H1 (cell line): ENCODE results near the gene C19orf38. TPM values are rescaled to one million over a fixed set of nuclear protein-coding genes. Genes with fewer than 3 reads are reported as not detected.

Experiments
- CTCF ChIA-PET: fragments of 300-600 bp; sonication (Branson Sonifier 250); formaldehyde crosslinking; loops from one replicate; lab custom pipeline; 2021; ENCODE audit not compliant: partially characterized antibody; lab: Charles Lee
- POLR2A ChIA-PET: fragments of 300-600 bp; sonication (Branson Sonifier 250); formaldehyde crosslinking; loops from one replicate; lab custom pipeline; 2021; ENCODE audit warnings: inconsistent platforms; ENCODE audit not compliant: partially characterized antibody; lab: Charles Lee
- DNase-seq, 2 experiments: peaks; one replicate each; pipeline versions ENCODE4 v3.0.0 to v3.0.0-alpha.2; 2010 to 2022; ENCODE audit warnings: low spot score in 2 of 2, low read depth in 1 of 2, mixed read lengths in 1 of 2
- FAIRE-seq: peaks from 2 replicates; lab custom pipeline; 2011; peaks lifted over from hg19 to GRCh38; lab: Jason Lieb, UNC
- H2AFZ ChIP-seq: 2 replicates; pipeline ENCODE4 v1.8.1; 2012; ENCODE audit warnings: low read length, inconsistent platforms
- H2AK5ac ChIP-seq: 2 replicates; pipeline ENCODE4 v1.6.1; 2013; ENCODE audit warnings: low read depth, low read length
- H2BK120ac ChIP-seq: replicated peaks from 2 replicates; pipeline ENCODE3; 2013; ENCODE audit warnings: low read depth, low read length, inconsistent platforms
- H2BK12ac ChIP-seq: 2 replicates; pipeline ENCODE4 v1.6.1; 2013; ENCODE audit warnings: low read depth, low read length
- H2BK15ac ChIP-seq: 2 replicates; pipeline ENCODE4 v1.6.1; 2013; ENCODE audit warnings: low read length
- H2BK20ac ChIP-seq: 2 replicates; pipeline ENCODE4 v1.6.1; 2013; ENCODE audit warnings: low read length
- H2BK5ac ChIP-seq: 2 replicates; pipeline ENCODE4 v1.6.1; 2013; ENCODE audit warnings: low read depth, low read length
- H3K14ac ChIP-seq: 2 replicates; pipeline ENCODE4 v1.6.1; 2013; ENCODE audit warnings: inconsistent platforms; ENCODE audit not compliant: insufficient read length
- H3K18ac ChIP-seq: 2 replicates; pipeline ENCODE4 v1.6.1; 2013; ENCODE audit warnings: low read length; ENCODE audit errors: extremely low read depth
- H3K23ac ChIP-seq: 2 replicates; pipeline ENCODE4 v1.6.1; 2013; ENCODE audit warnings: inconsistent platforms; ENCODE audit not compliant: insufficient read length
- H3K23me2 ChIP-seq: 2 replicates; pipeline ENCODE4 v1.6.1; 2013; ENCODE audit warnings: low read depth, low read length
- H3K27ac ChIP-seq: 2 replicates; pipeline ENCODE4 v1.6.1; 2011; ENCODE audit warnings: low read depth, low read length, inconsistent platforms
- H3K27me3 ChIP-seq, 4 experiments: replicated peaks in 1 of 4; 1 replicate in 1 of 4; 2 replicates in 3 of 4; pipeline versions ENCODE4 v1.6.1 to v1.8.1; 2011 to 2013; ENCODE audit warnings: low read length in 3 of 4, mild to moderate bottlenecking in 3 of 4, inconsistent platforms in 2 of 4, mixed read lengths in 2 of 4, moderate library complexity in 1 of 4; ENCODE audit not compliant: control insufficient read depth in 3 of 4, insufficient read depth in 3 of 4; ENCODE audit errors: extremely low read depth in 1 of 4
- H3K36me3 ChIP-seq, 4 experiments: 2 replicates each; pipeline versions ENCODE4 v1.6.1 to v1.8.1; 2011 to 2013; ENCODE audit warnings: mild to moderate bottlenecking in 4 of 4, low read length in 3 of 4, moderate library complexity in 2 of 4, control low read depth in 1 of 4, inconsistent platforms in 1 of 4; ENCODE audit not compliant: insufficient read depth in 4 of 4, control insufficient read depth in 2 of 4
- H3K4ac ChIP-seq: replicated peaks from 2 replicates; pipeline ENCODE3; 2013; ENCODE audit warnings: low read length, low read depth, mixed read lengths, inconsistent platforms; ENCODE audit not compliant: insufficient read length
- H3K4me1 ChIP-seq, 4 experiments: replicated peaks in 1 of 4; 1 replicate in 1 of 4; 2 replicates in 3 of 4; pipeline versions ENCODE4 v1.6.1 to v1.8.1; 2011 to 2013; ENCODE audit warnings: low read length in 3 of 4, inconsistent platforms in 2 of 4, mixed read lengths in 1 of 4; ENCODE audit not compliant: insufficient read depth in 4 of 4, control insufficient read depth in 3 of 4
- H3K4me2 ChIP-seq, 2 experiments: 2 replicates each; pipeline versions ENCODE4 v1.6.1 to v1.8.1; 2011 to 2013; ENCODE audit warnings: low read depth in 2 of 2, low read length in 2 of 2, control low read depth in 1 of 2, inconsistent platforms in 1 of 2, mild to moderate bottlenecking in 1 of 2; ENCODE audit not compliant: insufficient read depth in 1 of 2
- H3K4me3 ChIP-seq, 4 experiments: fragments of 200-600, 300-600 bp in 1 of 4; sonication (generic), shearing (Covaris generic), sonication (Bioruptor Twin) in 1 of 4; 2 replicates each; pipeline versions ENCODE4 v1.5.1 to v1.8.1; 2011 to 2016; ENCODE audit warnings: low read length in 4 of 4, low read depth in 3 of 4, control low read depth in 2 of 4, inconsistent platforms in 2 of 4, mild to moderate bottlenecking in 2 of 4, mixed read lengths in 1 of 4, moderate library complexity in 1 of 4; ENCODE audit not compliant: insufficient read depth in 2 of 4; ENCODE audit errors: extremely low read depth in 1 of 4
- H3K56ac ChIP-seq: replicated peaks from 2 replicates; pipeline ENCODE3; 2013; ENCODE audit warnings: low read depth, mild to moderate bottlenecking, mixed read lengths, low read length, inconsistent platforms; ENCODE audit not compliant: insufficient read length
- H3K79me1 ChIP-seq: 2 replicates; pipeline ENCODE4 v1.6.1; 2013; ENCODE audit warnings: low read depth, low read length, control low read depth
- H3K79me2 ChIP-seq, 2 experiments: 2 replicates each; pipeline versions ENCODE4 v1.6.1 to v1.8.1; 2012 to 2013; ENCODE audit warnings: low read length in 2 of 2, mild to moderate bottlenecking in 2 of 2, inconsistent platforms in 1 of 2; ENCODE audit not compliant: insufficient read depth in 2 of 2, control insufficient read depth in 1 of 2
- H3K9ac ChIP-seq, 4 experiments: replicated peaks in 1 of 4; 1 replicate in 1 of 4; 2 replicates in 3 of 4; pipeline versions ENCODE4 v1.6.1 to v1.8.1; 2011 to 2013; ENCODE audit warnings: low read depth in 3 of 4, low read length in 3 of 4, control low read depth in 2 of 4, mild to moderate bottlenecking in 2 of 4, moderate library complexity in 2 of 4, inconsistent platforms in 1 of 4; ENCODE audit errors: extremely low read depth in 1 of 4
- H3K9me3 ChIP-seq, 2 experiments: 2 replicates each; pipeline versions ENCODE4 v1.6.1 to v1.8.1; 2012 to 2013; ENCODE audit warnings: mild to moderate bottlenecking in 2 of 2, moderate library complexity in 2 of 2, control low read depth in 1 of 2, inconsistent platforms in 1 of 2, low read depth in 1 of 2, low read length in 1 of 2, mixed read lengths in 1 of 2; ENCODE audit not compliant: insufficient read depth in 2 of 2
- H4K20me1 ChIP-seq, 2 experiments: replicated peaks in 1 of 2; 2 replicates each; pipeline versions ENCODE3 to v1.8.1; 2011 to 2013; ENCODE audit warnings: inconsistent platforms in 2 of 2, low read length in 2 of 2, mild to moderate bottlenecking in 1 of 2; ENCODE audit not compliant: insufficient read depth in 2 of 2, control insufficient read depth in 1 of 2
- H4K5ac ChIP-seq: 2 replicates; pipeline ENCODE4 v1.6.1; 2013; ENCODE audit warnings: low read length, low read depth, mixed read lengths, inconsistent platforms; ENCODE audit not compliant: insufficient read length
- H4K8ac ChIP-seq: 2 replicates; pipeline ENCODE4 v1.8.0; 2013; ENCODE audit warnings: mild to moderate bottlenecking, moderate library complexity, low read length, inconsistent platforms; ENCODE audit not compliant: insufficient read depth; ENCODE audit errors: extremely low read depth
- H4K91ac ChIP-seq: replicated peaks from 2 replicates; pipeline ENCODE3; 2013; ENCODE audit warnings: low read length, mixed read lengths, inconsistent platforms; ENCODE audit not compliant: insufficient read length
- CREB1 ChIP-seq: IDR thresholded peaks from 2 replicates; pipeline ENCODE4 v1.6.1; 2012; ENCODE audit warnings: inconsistent platforms
- EP300 ChIP-seq, 2 experiments: IDR thresholded peaks; 1 replicate in 1 of 2; 2 replicates in 1 of 2; pipeline ENCODE4 v1.6.1; 2011 to 2012; ENCODE audit warnings: low read depth in 2 of 2, low read length in 2 of 2, mild to moderate bottlenecking in 2 of 2, borderline replicate concordance in 1 of 2, inconsistent platforms in 1 of 2, moderate library complexity in 1 of 2
- FOSL1 ChIP-seq: IDR thresholded peaks from 2 replicates; pipeline ENCODE4 v1.6.1; 2011; ENCODE audit warnings: mild to moderate bottlenecking, low read depth, low read length, moderate library complexity; ENCODE audit not compliant: insufficient read depth
- HDAC6 ChIP-seq: IDR thresholded peaks from one replicate; pipeline ENCODE4 v1.7.1; 2012; ENCODE audit warnings: low read depth, mild to moderate bottlenecking, inconsistent platforms, low read length, moderate library complexity
- JUND ChIP-seq: IDR thresholded peaks from 2 replicates; pipeline ENCODE4 v1.6.1; 2011; ENCODE audit warnings: mild to moderate bottlenecking, improper control_type of control experiment, low read length
- SUZ12 ChIP-seq: fragments of 200-600 bp; sonication (generic); IDR thresholded peaks from 2 replicates; pipeline ENCODE4 v1.6.1; 2012; ENCODE audit warnings: mild to moderate bottlenecking, inconsistent platforms, low read length, moderate library complexity, mixed read lengths
- ZNF274 ChIP-seq: IDR thresholded peaks from 2 replicates; pipeline ENCODE4 v1.7.0; 2012; ENCODE audit warnings: low read length, borderline replicate concordance; ENCODE audit errors: extremely low read depth
- WGBS, 2 experiments: shearing (Covaris generic) in 1 of 2; methylation state at CpG; one replicate each; pipeline versions ENCODE4 v1.1.6 to v1.1.7; 2013 to 2015; ENCODE audit warnings: low lambda C conversion rate in 2 of 2, mixed read lengths in 2 of 2, inconsistent platforms in 1 of 2, low coverage in 1 of 2, missing lambda C conversion rate in 1 of 2; ENCODE audit not compliant: insufficient replicate concordance in 2 of 2, insufficient coverage in 1 of 2, insufficient read length in 1 of 2; ENCODE audit errors: extremely low coverage in 1 of 2, missing lambda C conversion rate in 1 of 2; 5-methylcytosine and 5-hydroxymethylcytosine counted together
- polyA plus RNA-seq, 7 experiments: library from polyadenylated mRNA; depleted of rRNA in 3 of 7; stranded (reverse) in 5 of 7; unstranded in 2 of 7; fragments of >200 nt in 5 of 7; fragments of 200-250 nt in 2 of 7; gene quantifications; 1 replicate in 5 of 7; 2 replicates in 1 of 7; 4 replicates in 1 of 7; pipeline versions ENCODE4 v1.2.1 to v1.2.3, GENCODE V29; 2011 to 2013; ENCODE audit warnings: missing spikeins in 2 of 7, mixed read lengths in 2 of 7
- total RNA-seq: library from RNA; stranded (reverse); fragmentation: NEBNext Ultra II Directional; extraction: Animal tissue kit (Norgen Biotek cat#: 25700); gene quantifications from 2 replicates; pipeline ENCODE4 v1.2.1, GENCODE V29; 2021
- TF ChIP-seq, protein P1 (sequence below): IDR thresholded peaks from 2 replicates; pipeline ENCODE4 v1.6.1; 2012; ENCODE audit warnings: inconsistent platforms
- TF ChIP-seq, protein P2 (sequence below): IDR thresholded peaks from 2 replicates; pipeline ENCODE4 v1.6.1; 2012; ENCODE audit warnings: inconsistent platforms

Gene C19orf38
- total and polyA plus RNA-seq, 2 of the 8 experiments (the other 6 are each of a cell fraction or from before 2014, with no cell fraction given), result 0.53 TPM; not detected in 1

DNA sequence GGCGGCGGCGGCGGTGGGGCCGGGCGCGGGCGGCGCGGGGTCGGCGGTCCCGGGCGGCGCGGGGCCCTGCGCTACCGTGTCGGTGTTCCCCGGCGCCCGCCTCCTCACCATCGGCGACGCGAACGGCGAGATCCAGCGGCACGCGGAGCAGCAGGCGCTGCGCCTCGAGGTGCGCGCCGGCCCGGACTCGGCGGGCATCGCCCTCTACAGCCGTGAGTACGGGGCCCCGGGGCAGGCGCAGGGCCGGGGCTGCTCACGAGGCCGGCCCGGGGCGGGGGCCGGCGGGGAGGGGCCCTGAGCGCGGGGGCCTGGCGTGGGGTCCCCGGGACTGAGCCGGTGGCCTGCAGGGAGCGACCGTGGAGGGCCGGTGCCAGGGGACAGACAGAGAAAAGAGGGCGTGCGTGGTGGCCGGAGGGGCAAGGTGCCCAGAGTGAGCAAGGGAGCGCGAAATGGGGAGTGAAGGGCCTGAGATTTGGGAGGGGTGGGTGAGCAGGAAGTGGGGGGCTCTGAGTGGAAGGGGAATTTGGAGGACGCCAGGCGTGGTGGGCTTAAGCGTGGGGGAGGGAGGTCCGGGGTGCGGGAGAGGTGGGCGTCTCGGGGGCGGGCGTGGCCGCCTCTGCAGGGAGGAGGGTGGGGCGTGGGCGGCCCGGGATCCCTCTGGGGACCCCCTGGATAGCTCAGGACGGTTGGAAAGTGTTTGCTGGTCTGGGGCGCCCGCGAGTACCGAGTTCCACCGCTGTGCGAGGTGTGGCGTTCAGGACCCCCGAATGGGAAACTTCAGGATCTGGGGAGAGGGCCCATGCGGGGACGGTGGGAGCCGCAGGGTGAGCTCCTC, 23.7 kb downstream of the C19orf38 start:
- Histone ChIP-seq H3K4me2 (peak overlapping the region; percentile 79 to 87), H3K9ac (peak overlapping the region; percentile 69 to 97 (median 76)), H2BK120ac (no peak overlapping the region), H4K20me1 (peaks cover 0 to 3% of the 10 kb centered on the region in 2 experiments), H3K79me1 (peaks cover 6% of the 10 kb centered on the region), H3K14ac (no peak overlapping the region), H4K91ac (peak overlapping the region; percentile 85), H3K4me1 (peaks cover 0 to 12% (median 2%) of the 10 kb centered on the region in 4 experiments; a peak in 5 of 7 replicates), H3K27ac (peak overlapping the region; percentile 75), H3K4ac (peak overlapping the region; percentile 78), H3K56ac (peak overlapping the region; percentile 79), H4K8ac (peak overlapping the region; percentile 83), H2AFZ (no peak overlapping the region), H3K23ac (no peak overlapping the region), H2BK5ac (peak overlapping the region; percentile 87; the same call in 1 of the 2 replicates), H3K27me3 (no peaks in the 10 kb centered on the region), H3K36me3 (peaks cover 0 to 8% (median 0%) of the 10 kb centered on the region in 4 experiments; a peak in 2 of 8 replicates), H3K9me3 (no peaks in the 10 kb centered on the region), H2AK5ac (no peak overlapping the region), H2BK15ac (no peak overlapping the region), H3K18ac (peak overlapping the region; percentile 83), H3K23me2 (peaks cover 8% of the 10 kb centered on the region; the same call in 1 of the 2 replicates), H3K4me3 (peak overlapping the region; percentile 65 to 94 (median 76)), H3K79me2 (peaks cover 4 to 48% of the 10 kb centered on the region in 2 experiments; a peak in 3 of 4 replicates), H2BK12ac (no peak overlapping the region), H4K5ac (peak overlapping the region; percentile 97), H2BK20ac (no peak overlapping the region)
- DNase-seq (no peak), FAIRE-seq (no peak)
- CTCF ChIA-PET, result interaction anchor here (0.6 to 6.8 kb wide), 18 partner anchors 8 to 329 kb away, joined by 3 to 103 read pairs (median 4); no protein-coding TSS in a partner anchor
- WGBS, 2 experiments, result 1% methylated on average over 10 of the region's 90 CpGs; no CpG with 5 or more reads in 1 of the 2 experiments
- POLR2A ChIA-PET, result interaction anchor here (0.6 to 2.9 kb wide), 12 partner anchors 10 to 163 kb away, joined by 3 to 21 read pairs (median 3); partner anchors contain the start of gene TMED1
- TF ChIP-seq, protein P1, sequence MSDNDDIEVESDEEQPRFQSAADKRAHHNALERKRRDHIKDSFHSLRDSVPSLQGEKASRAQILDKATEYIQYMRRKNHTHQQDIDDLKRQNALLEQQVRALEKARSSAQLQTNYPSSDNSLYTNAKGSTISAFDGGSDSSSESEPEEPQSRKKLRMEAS, result peak; percentile 44; the same call in 1 of the 2 replicates
- no peak for TF ChIP-seq EP300 (IDR thresholded peaks at IDR 0.05; ENCODE audit: borderline replicate concordance in 1 of 2, low read depth in 2 of 2, low read length in 2 of 2)
- TF ChIP-seq, protein P2, sequence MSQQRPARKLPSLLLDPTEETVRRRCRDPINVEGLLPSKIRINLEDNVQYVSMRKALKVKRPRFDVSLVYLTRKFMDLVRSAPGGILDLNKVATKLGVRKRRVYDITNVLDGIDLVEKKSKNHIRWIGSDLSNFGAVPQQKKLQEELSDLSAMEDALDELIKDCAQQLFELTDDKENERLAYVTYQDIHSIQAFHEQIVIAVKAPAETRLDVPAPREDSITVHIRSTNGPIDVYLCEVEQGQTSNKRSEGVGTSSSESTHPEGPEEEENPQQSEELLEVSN, result peak; percentile 6; the same call in 1 of the 2 replicates
- TF ChIP-seq FOSL1, result no peak
- no peak for TF ChIP-seq JUND
- no peak for TF ChIP-seq ZNF274
- no peak for TF ChIP-seq HDAC6
- TF ChIP-seq CREB1, result no peak
- no peak for TF ChIP-seq SUZ12
